ENCODE measurements around the gene UBE2H. TPM values are rescaled to one million over a fixed set of nuclear protein-coding genes. Genes with fewer than 3 reads are reported as not detected.
"Not testable (repeated sequence)": the region's sequence is repeated elsewhere in the genome, so short reads cannot be mapped to it uniquely, and the experiment has no call there.

The UBE2H gene
- total and polyA plus RNA-seq, 2 experiments from 2014 or later: 73.4 to 98.9 TPM

DNA sequence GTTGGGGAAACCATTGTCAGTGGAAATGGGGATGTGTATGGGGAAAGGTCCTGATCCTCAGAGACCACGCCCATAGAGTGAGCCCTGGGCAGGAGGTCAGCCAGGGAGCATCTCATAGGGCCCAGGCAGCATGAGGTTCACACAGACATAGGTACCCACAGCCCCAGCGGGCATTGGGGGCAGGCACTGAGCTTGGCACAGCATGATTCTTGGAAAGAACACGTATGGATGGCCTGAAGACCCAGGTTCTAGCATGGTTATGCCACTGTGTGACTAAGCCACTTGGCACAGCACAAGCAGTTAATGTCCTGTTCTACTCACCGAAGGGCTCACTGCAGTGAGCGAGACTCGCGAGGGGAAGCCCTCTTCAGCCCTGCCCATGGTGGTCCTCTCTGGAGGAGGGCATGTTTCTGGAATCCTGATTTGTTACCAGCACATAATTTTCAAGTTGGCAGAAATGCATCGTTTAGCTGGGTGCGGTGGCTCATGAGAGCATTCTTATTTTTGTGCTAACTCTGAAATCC lies 125.2 kb downstream of the UBE2H start:
- no peak overlapping the region for H2AFZ ChIP-seq
- peaks cover 23% of the 10 kb centered on the region for H3K4me1 ChIP-seq (ENCODE audit: insufficient read depth)
- H3K9me2 ChIP-seq (replicated peaks; ENCODE audit: insufficient read depth): no peaks in the 10 kb centered on the region
- H3K9me3 ChIP-seq (ENCODE audit: low read depth): no peaks in the 10 kb centered on the region
- no peaks in the 10 kb centered on the region for H3K27me3 ChIP-seq
- no peaks in the 10 kb centered on the region for H4K20me1 ChIP-seq (ENCODE audit: insufficient read depth, poor library complexity, severe bottlenecking)
- no peak overlapping the region for H3K4me3 ChIP-seq
- H3K79me2 ChIP-seq: no peaks in the 10 kb centered on the region
- DNase-seq (ENCODE audit: low spot score): no peak
- H3K36me3 ChIP-seq (replicated peaks; ENCODE audit: insufficient read depth, low read depth): no peaks in the 10 kb centered on the region
- TF ChIP-seq EZH2phosphoT487 (IDR thresholded peaks at IDR 0.05; ENCODE audit: low read depth, severe bottlenecking, unreplicated experiment): no peak
- TF ChIP-seq, protein P1, sequence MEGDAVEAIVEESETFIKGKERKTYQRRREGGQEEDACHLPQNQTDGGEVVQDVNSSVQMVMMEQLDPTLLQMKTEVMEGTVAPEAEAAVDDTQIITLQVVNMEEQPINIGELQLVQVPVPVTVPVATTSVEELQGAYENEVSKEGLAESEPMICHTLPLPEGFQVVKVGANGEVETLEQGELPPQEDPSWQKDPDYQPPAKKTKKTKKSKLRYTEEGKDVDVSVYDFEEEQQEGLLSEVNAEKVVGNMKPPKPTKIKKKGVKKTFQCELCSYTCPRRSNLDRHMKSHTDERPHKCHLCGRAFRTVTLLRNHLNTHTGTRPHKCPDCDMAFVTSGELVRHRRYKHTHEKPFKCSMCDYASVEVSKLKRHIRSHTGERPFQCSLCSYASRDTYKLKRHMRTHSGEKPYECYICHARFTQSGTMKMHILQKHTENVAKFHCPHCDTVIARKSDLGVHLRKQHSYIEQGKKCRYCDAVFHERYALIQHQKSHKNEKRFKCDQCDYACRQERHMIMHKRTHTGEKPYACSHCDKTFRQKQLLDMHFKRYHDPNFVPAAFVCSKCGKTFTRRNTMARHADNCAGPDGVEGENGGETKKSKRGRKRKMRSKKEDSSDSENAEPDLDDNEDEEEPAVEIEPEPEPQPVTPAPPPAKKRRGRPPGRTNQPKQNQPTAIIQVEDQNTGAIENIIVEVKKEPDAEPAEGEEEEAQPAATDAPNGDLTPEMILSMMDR (IDR thresholded peaks at IDR 0.05; ENCODE audit: poor library complexity): no peak
- TF ChIP-seq EZH2 (IDR thresholded peaks at IDR 0.05; ENCODE audit: borderline replicate concordance): no peak
- WGBS (ENCODE audit: low lambda C conversion rate, missing lambda C conversion rate): 95% methylated on average over 9 of the region's 9 CpGs
- H3K27ac ChIP-seq: no peak overlapping the region
- H3K4me2 ChIP-seq: no peak overlapping the region

DNA sequence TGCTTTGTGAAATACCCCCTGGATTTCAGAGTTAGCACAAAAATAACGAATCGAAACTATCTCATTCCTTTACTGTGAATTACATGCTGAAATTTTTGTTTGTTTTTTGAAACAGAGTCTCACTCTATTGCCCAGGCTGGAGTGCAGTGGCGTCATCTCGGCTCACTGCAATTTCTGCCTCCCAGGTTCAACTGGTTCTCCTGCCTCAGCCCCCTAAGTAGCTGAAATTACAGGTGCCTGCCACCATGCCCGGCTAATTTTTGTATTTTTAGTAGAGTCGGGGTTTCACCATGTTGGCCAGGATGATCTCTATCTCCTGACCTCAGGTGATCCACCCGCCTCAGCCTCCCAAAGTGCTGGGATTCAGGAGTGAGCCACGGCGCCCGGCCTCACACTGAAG lies 125.9 kb downstream of the UBE2H start:
- H2AFZ ChIP-seq; DNase-seq (ENCODE audit: low spot score); H3K79me2 ChIP-seq; H4K20me1 ChIP-seq (ENCODE audit: insufficient read depth, poor library complexity, severe bottlenecking); H3K9me2 ChIP-seq (replicated peaks; ENCODE audit: insufficient read depth); H3K27ac ChIP-seq; H3K27me3 ChIP-seq; H3K4me3 ChIP-seq; H3K9me3 ChIP-seq (ENCODE audit: low read depth); H3K4me2 ChIP-seq; H3K36me3 ChIP-seq (replicated peaks; ENCODE audit: insufficient read depth, low read depth): not testable (repeated sequence)
- H3K4me1 ChIP-seq (ENCODE audit: insufficient read depth): peaks cover 20% of the 10 kb centered on the region
- 80% methylated on average over 10 of the region's 10 CpGs for WGBS (ENCODE audit: low lambda C conversion rate, missing lambda C conversion rate)

DNA sequence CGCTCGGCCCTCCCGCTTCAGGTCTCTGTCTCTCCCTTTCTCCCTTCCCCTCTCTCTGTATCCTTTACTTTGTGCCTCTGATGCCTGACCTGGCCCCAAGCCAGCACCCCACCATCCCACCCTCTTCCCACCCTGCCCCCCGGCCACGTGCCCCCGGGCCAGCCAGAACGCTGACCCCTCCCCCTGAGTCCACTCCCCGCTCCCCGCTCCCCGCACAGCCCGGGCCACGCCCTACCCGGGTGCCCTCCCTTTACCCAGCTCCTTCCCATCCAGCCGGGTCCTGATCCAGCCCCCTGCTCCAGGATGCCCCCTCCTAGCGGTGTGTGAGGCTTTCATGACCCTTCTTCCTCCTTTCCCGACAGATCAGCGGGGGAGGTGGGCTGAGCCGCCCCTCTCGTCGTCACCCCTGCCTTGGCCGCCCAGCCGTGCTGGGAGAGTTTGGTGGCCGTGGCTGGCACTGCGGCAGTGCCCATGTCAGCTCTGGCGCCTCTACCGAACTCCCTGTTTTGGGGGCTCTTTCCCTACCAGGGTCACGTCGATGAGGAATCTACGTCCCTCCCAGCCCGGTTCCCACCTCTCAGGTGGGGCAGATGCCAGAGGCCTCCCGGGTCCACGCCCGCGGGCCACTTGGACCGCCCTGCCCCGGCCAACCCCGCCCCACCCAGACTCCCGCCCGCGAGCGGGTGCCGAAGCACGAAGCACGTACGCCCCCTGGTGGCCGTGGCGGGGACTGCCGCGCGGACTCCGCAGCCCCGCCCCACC lies 127.4 kb downstream of the UBE2H start:
- Histone ChIP-seq H2AFZ (peak overlapping the region; percentile 85), H4K20me1 (ENCODE audit: insufficient read depth, poor library complexity, severe bottlenecking) (no peaks in the 10 kb centered on the region), H3K9me3 (ENCODE audit: low read depth) (no peaks in the 10 kb centered on the region), H3K4me2 (peak overlapping the region; percentile 98), H3K27ac (peak overlapping the region; percentile 69), H3K27me3 (no peaks in the 10 kb centered on the region), H3K4me1 (ENCODE audit: insufficient read depth) (peaks cover 7% of the 10 kb centered on the region), H3K4me3 (peak overlapping the region; percentile 85), H3K79me2 (no peaks in the 10 kb centered on the region), H3K9me2 (replicated peaks; ENCODE audit: insufficient read depth) (no peaks in the 10 kb centered on the region), H3K36me3 (replicated peaks; ENCODE audit: insufficient read depth, low read depth) (no peaks in the 10 kb centered on the region)
- TF ChIP-seq, protein P1 (IDR thresholded peaks at IDR 0.05; ENCODE audit: poor library complexity): peak; percentile 88
- TF ChIP-seq EZH2phosphoT487 (IDR thresholded peaks at IDR 0.05; ENCODE audit: low read depth, severe bottlenecking, unreplicated experiment): no peak
- no peak for TF ChIP-seq EZH2 (IDR thresholded peaks at IDR 0.05; ENCODE audit: borderline replicate concordance)
- DNase-seq (ENCODE audit: low spot score): peak; percentile 93
- WGBS (ENCODE audit: low lambda C conversion rate, missing lambda C conversion rate): under 1% methylated on average over 32 of the region's 52 CpGs
